Measurements from ENCODE around the gene DUOXA1.

- TF ChIP-seq CTCF (IDR thresholded peaks at IDR 0.05; ENCODE audit: low read depth, low read length) (no peak), POLR2A (IDR thresholded peaks at IDR 0.05; ENCODE audit: extremely low read depth, insufficient read length) (no peak), MAX (IDR thresholded peaks at IDR 0.05; ENCODE audit: low read depth, low read length) (no peak)
Observed at GRCh38 chr15:45115312-45115820, 14.3 kb downstream of the DUOXA1 start.

All from NB4 (cell line).